Measurements from ENCODE around the gene AKAP6. TPM values are rescaled to one million over a fixed set of nuclear protein-coding genes. Genes with fewer than 3 reads are reported as not detected.

AKAP6 gene
- total RNA-seq, 2 experiments from 2014 or later, result 1.8 TPM

GRCh38 chr14:32341947-32342846, 13.1 kb downstream of the AKAP6 start:
- POLR2A ChIA-PET, result no interaction called here
- intact Hi-C loops (cut with micrococcal nuclease), result no loop called here
- no peaks in the 10 kb centered on the region for H3K9me3 Mint-ChIP-seq

GRCh38 chr14:32342847-32343194, 13.7 kb downstream of the AKAP6 start:
- ChIA-PET CTCF (no interaction called here), POLR2A (no interaction called here)
- H3K27me3 Mint-ChIP-seq, result no peaks in the 10 kb centered on the region
- no peaks in the 10 kb centered on the region for H3K4me1 Mint-ChIP-seq (ENCODE audit: low read depth)
- no peak overlapping the region for H3K27ac Mint-ChIP-seq
- no peak overlapping the region for H3K4me3 Mint-ChIP-seq
- intact Hi-C loops (cut with micrococcal nuclease), result no loop called here
- no peaks in the 10 kb centered on the region for H3K36me3 Mint-ChIP-seq
- DNase-seq, result no peak
- H3K9me3 Mint-ChIP-seq, result no peaks in the 10 kb centered on the region

More at GRCh38 chr14:32341947-32342846, 13.1 kb downstream of the AKAP6 start:
- Mint-ChIP-seq H3K36me3 (no peaks in the 10 kb centered on the region), H3K27me3 (no peaks in the 10 kb centered on the region), H3K27ac (no peak overlapping the region), H3K4me3 (no peak overlapping the region), H3K4me1 (ENCODE audit: low read depth) (no peaks in the 10 kb centered on the region)
- CTCF ChIA-PET, result no interaction called here
- DNase-seq, result no peak

GRCh38 chr14:32343926-32344430, 14.9 kb downstream of the AKAP6 start:
- CTCF ChIA-PET, result no interaction called here
- Mint-ChIP-seq H3K4me1 (ENCODE audit: low read depth) (no peaks in the 10 kb centered on the region), H3K9me3 (no peaks in the 10 kb centered on the region), H3K36me3 (no peaks in the 10 kb centered on the region), H3K27me3 (no peaks in the 10 kb centered on the region), H3K27ac (no peak overlapping the region), H3K4me3 (no peak overlapping the region)
- intact Hi-C loops (cut with micrococcal nuclease), result no loop called here
- POLR2A ChIA-PET, result no interaction called here
- DNase-seq, result no peak

- Mint-ChIP-seq H3K4me1 (ENCODE audit: low read depth) (no peaks in the 10 kb centered on the region), H3K27ac (no peak overlapping the region), H3K36me3 (no peaks in the 10 kb centered on the region), H3K9me3 (no peaks in the 10 kb centered on the region), H3K4me3 (no peak overlapping the region), H3K27me3 (no peaks in the 10 kb centered on the region)
- ChIA-PET CTCF (no interaction called here), POLR2A (no interaction called here)
- DNase-seq, result no peak
- intact Hi-C loops (cut with micrococcal nuclease), result no loop called here
Observed at GRCh38 chr14:32345311-32345791, 16.3 kb downstream of the AKAP6 start.

- Mint-ChIP-seq H3K27me3 (no peaks in the 10 kb centered on the region), H3K4me1 (ENCODE audit: low read depth) (no peaks in the 10 kb centered on the region), H3K4me3 (no peak overlapping the region), H3K27ac (no peak overlapping the region), H3K9me3 (no peaks in the 10 kb centered on the region), H3K36me3 (no peaks in the 10 kb centered on the region)
- ChIA-PET CTCF (no interaction called here), POLR2A (no interaction called here)
- intact Hi-C loops (cut with micrococcal nuclease), result no loop called here
- no peak for DNase-seq
Observed at GRCh38 chr14:32349322-32349721, 20.2 kb downstream of the AKAP6 start.

GRCh38 chr14:32350020-32350419, 20.9 kb downstream of the AKAP6 start:
- Mint-ChIP-seq H3K9me3 (no peaks in the 10 kb centered on the region), H3K27me3 (no peaks in the 10 kb centered on the region), H3K27ac (no peak overlapping the region), H3K4me3 (no peak overlapping the region), H3K36me3 (no peaks in the 10 kb centered on the region), H3K4me1 (ENCODE audit: low read depth) (no peaks in the 10 kb centered on the region)
- CTCF ChIA-PET, result no interaction called here
- DNase-seq, result no peak
- POLR2A ChIA-PET, result no interaction called here
- intact Hi-C loops (cut with micrococcal nuclease), result no loop called here

- no peak overlapping the region for H3K4me3 Mint-ChIP-seq
- POLR2A ChIA-PET, result interaction anchor here (0.6 kb wide), 1 partner anchor 1451 kb away, joined by 3 read pairs; no protein-coding TSS in a partner anchor
- intact Hi-C loops (cut with micrococcal nuclease), result no loop called here
- no peaks in the 10 kb centered on the region for H3K9me3 Mint-ChIP-seq
- no peak for DNase-seq
- H3K27me3 Mint-ChIP-seq, result no peaks in the 10 kb centered on the region
- H3K4me1 Mint-ChIP-seq (ENCODE audit: low read depth), result no peaks in the 10 kb centered on the region
- no peaks in the 10 kb centered on the region for H3K36me3 Mint-ChIP-seq
- CTCF ChIA-PET, result no interaction called here
- no peak overlapping the region for H3K27ac Mint-ChIP-seq
Observed at GRCh38 chr14:32352631-32353030, 23.5 kb downstream of the AKAP6 start.

- CTCF ChIA-PET, result no interaction called here
Observed at GRCh38 chr14:32354716-32355115, 25.6 kb downstream of the AKAP6 start.

GRCh38 chr14:32358781-32359180, 29.7 kb downstream of the AKAP6 start:
- Mint-ChIP-seq H3K36me3 (no peaks in the 10 kb centered on the region), H3K9me3 (no peaks in the 10 kb centered on the region), H3K27me3 (no peaks in the 10 kb centered on the region), H3K27ac (no peak overlapping the region), H3K4me1 (ENCODE audit: low read depth) (no peaks in the 10 kb centered on the region), H3K4me3 (no peak overlapping the region)
- CTCF ChIA-PET, result no interaction called here
- POLR2A ChIA-PET, result no interaction called here
- no peak for DNase-seq
- intact Hi-C loops (cut with micrococcal nuclease), result no loop called here

More at GRCh38 chr14:32354716-32355115, 25.6 kb downstream of the AKAP6 start:
- Mint-ChIP-seq H3K9me3 (no peaks in the 10 kb centered on the region), H3K36me3 (no peaks in the 10 kb centered on the region), H3K27me3 (no peaks in the 10 kb centered on the region), H3K4me1 (ENCODE audit: low read depth) (no peaks in the 10 kb centered on the region), H3K27ac (no peak overlapping the region), H3K4me3 (no peak overlapping the region)
- intact Hi-C loops (cut with micrococcal nuclease), result no loop called here
- DNase-seq, result no peak
- POLR2A ChIA-PET, result no interaction called here

- POLR2A ChIA-PET, result no interaction called here
- Mint-ChIP-seq H3K36me3 (no peaks in the 10 kb centered on the region), H3K27me3 (no peaks in the 10 kb centered on the region), H3K9me3 (no peaks in the 10 kb centered on the region), H3K4me1 (ENCODE audit: low read depth) (no peaks in the 10 kb centered on the region), H3K27ac (no peak overlapping the region), H3K4me3 (no peak overlapping the region)
- intact Hi-C loops (cut with micrococcal nuclease), result no loop called here
- no peak for DNase-seq
- CTCF ChIA-PET, result no interaction called here
Observed at GRCh38 chr14:32361674-32362073, 32.6 kb downstream of the AKAP6 start.

GRCh38 chr14:32363761-32364160, 34.7 kb downstream of the AKAP6 start:
- POLR2A ChIA-PET, result no interaction called here
- DNase-seq, result no peak
- Mint-ChIP-seq H3K36me3 (no peaks in the 10 kb centered on the region), H3K27me3 (no peaks in the 10 kb centered on the region), H3K4me3 (no peak overlapping the region), H3K4me1 (ENCODE audit: low read depth) (no peaks in the 10 kb centered on the region), H3K9me3 (no peaks in the 10 kb centered on the region), H3K27ac (no peak overlapping the region)
- CTCF ChIA-PET, result no interaction called here
- intact Hi-C loops (cut with micrococcal nuclease), result no loop called here

GRCh38 chr14:32364941-32365340, 35.8 kb downstream of the AKAP6 start:
- H3K27ac Mint-ChIP-seq, result no peak overlapping the region
- DNase-seq, result no peak
- CTCF ChIA-PET, result no interaction called here
- POLR2A ChIA-PET, result no interaction called here
- H3K4me3 Mint-ChIP-seq, result no peak overlapping the region
- H3K4me1 Mint-ChIP-seq (ENCODE audit: low read depth), result no peaks in the 10 kb centered on the region
- intact Hi-C loops (cut with micrococcal nuclease), result no loop called here
- no peaks in the 10 kb centered on the region for H3K36me3 Mint-ChIP-seq
- no peaks in the 10 kb centered on the region for H3K27me3 Mint-ChIP-seq
- no peaks in the 10 kb centered on the region for H3K9me3 Mint-ChIP-seq

GRCh38 chr14:32366256-32366879, 37.3 kb downstream of the AKAP6 start:
- CTCF ChIA-PET, result no interaction called here
- peaks cover 5% of the 10 kb centered on the region for H3K4me1 Mint-ChIP-seq (ENCODE audit: low read depth)
- DNase-seq, result no peak
- no peaks in the 10 kb centered on the region for H3K9me3 Mint-ChIP-seq
- no peaks in the 10 kb centered on the region for H3K27me3 Mint-ChIP-seq
- POLR2A ChIA-PET, result no interaction called here
- no peak overlapping the region for H3K4me3 Mint-ChIP-seq
- H3K27ac Mint-ChIP-seq, result no peak overlapping the region
- no peaks in the 10 kb centered on the region for H3K36me3 Mint-ChIP-seq
- intact Hi-C loops (cut with micrococcal nuclease), result no loop called here
